Panc1 (cell line): ENCODE results near the gene AP5S1.

Experiments used
- CTCF ChIP-seq: fragments of 450-650 bp; IDR thresholded peaks from 2 replicates; pipeline ENCODE4 v1.5.1; 2017; ENCODE audit warnings: mild to moderate bottlenecking
- POLR2AphosphoS5 ChIP-seq: IDR thresholded peaks from 2 replicates; pipeline ENCODE4 v1.6.1; 2012; ENCODE audit warnings: mild to moderate bottlenecking, low read depth, low read length, moderate library complexity
- TCF7L2 ChIP-seq: IDR thresholded peaks from 2 replicates; pipeline ENCODE4 v1.6.1; 2011; ENCODE audit warnings: mild to moderate bottlenecking, low read depth, low read length, inconsistent platforms

- TF ChIP-seq CTCF: no peak
- TF ChIP-seq TCF7L2: no peak
- no peak for TF ChIP-seq POLR2AphosphoS5
Observed at GRCh38 chr20:3858689-3859088, 38.3 kb downstream of the AP5S1 start.
